Measurements from ENCODE around the gene IBA57.

GRCh38 chr1:228198977-228199590 is 33.5 kb downstream of the IBA57 start:
- TF ChIP-seq, protein P1, sequence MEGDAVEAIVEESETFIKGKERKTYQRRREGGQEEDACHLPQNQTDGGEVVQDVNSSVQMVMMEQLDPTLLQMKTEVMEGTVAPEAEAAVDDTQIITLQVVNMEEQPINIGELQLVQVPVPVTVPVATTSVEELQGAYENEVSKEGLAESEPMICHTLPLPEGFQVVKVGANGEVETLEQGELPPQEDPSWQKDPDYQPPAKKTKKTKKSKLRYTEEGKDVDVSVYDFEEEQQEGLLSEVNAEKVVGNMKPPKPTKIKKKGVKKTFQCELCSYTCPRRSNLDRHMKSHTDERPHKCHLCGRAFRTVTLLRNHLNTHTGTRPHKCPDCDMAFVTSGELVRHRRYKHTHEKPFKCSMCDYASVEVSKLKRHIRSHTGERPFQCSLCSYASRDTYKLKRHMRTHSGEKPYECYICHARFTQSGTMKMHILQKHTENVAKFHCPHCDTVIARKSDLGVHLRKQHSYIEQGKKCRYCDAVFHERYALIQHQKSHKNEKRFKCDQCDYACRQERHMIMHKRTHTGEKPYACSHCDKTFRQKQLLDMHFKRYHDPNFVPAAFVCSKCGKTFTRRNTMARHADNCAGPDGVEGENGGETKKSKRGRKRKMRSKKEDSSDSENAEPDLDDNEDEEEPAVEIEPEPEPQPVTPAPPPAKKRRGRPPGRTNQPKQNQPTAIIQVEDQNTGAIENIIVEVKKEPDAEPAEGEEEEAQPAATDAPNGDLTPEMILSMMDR (IDR thresholded peaks at IDR 0.05), result no peak
- TF ChIP-seq ZFX (IDR thresholded peaks at IDR 0.05; ENCODE audit: borderline replicate concordance), result no peak

All from 22Rv1 (cell line).